Stimulated activated CD4-positive, alpha-beta T cell treated with anti-CD3 and anti-CD28 coated beads, TNF-alpha, amount 100 ng/mL, for 1 hour (primary cell): ENCODE data around the gene AGRN.
A peak's percentile ranks its signal among the peaks of the same experiment; 100 is the strongest.
"Not testable (repeated sequence)": the region's sequence is repeated elsewhere in the genome, so short reads cannot be mapped to it uniquely, and the experiment has no call there.

Experiments used
- DNase-seq, 3 donors: peaks; one replicate each; pipeline ENCODE4 v3.0.0-alpha.2; 2020; ENCODE audit warnings: low read depth in 3 of 3, low spot score in 1 of 3

Gene AGRN

DNA sequence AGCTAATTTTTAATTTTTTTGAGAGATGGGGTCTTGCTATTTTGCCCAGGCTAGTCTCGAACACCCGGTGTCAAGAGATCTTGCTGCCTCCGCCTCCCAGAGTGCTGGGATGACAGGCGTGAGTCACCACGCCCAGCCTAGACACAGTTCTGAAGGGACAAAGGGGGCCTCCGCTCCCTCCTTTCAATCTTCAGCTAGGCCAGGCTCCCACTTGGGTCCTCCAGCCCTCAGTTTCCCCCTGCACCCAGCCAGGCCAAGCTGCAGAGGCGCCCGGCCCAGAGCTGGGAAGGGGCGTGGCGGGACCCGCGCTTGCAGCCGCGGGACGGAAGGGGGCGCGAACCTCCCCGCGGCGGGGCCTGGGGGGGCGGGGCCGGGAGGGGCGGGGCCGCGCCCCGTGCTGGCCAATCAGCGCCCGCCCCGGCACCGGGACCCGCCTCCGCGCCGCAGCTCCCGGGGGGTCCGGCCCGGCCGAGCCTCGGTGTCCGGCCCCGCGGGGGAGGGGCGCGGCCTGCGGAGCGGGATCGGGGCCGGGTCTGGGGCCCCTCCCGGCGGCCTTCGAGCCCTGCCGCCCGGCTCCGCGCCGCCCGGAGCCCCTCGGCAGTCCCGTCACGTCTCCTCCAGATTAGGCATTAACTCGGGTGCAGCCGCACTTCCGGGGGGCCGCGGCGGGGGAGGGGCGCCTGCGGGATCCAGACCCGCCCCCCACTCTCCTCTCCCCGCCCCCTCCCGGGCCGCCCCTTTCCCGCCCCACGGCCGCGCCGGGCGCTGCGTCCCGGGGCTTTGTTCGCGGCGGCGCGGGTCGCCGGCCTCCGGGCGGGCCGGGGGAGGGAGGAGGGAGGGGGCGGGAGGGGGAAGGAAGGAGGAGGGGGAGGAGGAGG lies 559 bp upstream of the AGRN start:
- peak; percentile 50 to 75 (median 68) for DNase-seq

DNA sequence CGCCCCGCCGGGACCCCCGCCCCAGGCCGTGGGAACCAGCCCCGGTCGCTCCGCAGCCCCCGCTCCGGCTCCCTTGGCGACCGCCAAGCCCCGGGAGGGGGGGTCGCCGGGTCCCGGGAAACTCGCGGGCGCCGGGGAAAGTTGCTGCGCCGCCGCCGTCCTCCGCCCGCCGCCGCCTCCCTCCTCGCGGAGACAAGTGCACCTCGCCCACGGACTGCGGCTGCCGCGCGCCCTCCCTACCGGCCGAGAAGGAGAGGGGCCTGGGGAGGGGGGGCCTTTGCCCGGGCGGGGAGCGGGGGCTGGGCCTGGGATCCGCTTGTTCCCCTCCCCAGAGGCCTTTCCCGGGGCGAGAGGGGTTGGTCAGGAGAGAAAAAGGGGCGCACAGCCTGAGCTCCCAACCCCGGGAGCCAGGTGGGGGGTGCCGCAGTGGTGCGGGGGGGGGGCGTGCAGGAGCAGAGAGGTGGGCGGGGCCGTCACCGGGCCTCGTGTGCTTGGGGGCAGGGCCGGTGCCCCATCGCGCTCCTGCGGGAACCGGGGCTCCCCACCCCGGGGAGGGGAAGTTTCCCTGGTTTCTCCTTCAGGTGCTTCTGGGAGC lies 592 bp downstream of the AGRN start:
- no peak for DNase-seq

DNA sequence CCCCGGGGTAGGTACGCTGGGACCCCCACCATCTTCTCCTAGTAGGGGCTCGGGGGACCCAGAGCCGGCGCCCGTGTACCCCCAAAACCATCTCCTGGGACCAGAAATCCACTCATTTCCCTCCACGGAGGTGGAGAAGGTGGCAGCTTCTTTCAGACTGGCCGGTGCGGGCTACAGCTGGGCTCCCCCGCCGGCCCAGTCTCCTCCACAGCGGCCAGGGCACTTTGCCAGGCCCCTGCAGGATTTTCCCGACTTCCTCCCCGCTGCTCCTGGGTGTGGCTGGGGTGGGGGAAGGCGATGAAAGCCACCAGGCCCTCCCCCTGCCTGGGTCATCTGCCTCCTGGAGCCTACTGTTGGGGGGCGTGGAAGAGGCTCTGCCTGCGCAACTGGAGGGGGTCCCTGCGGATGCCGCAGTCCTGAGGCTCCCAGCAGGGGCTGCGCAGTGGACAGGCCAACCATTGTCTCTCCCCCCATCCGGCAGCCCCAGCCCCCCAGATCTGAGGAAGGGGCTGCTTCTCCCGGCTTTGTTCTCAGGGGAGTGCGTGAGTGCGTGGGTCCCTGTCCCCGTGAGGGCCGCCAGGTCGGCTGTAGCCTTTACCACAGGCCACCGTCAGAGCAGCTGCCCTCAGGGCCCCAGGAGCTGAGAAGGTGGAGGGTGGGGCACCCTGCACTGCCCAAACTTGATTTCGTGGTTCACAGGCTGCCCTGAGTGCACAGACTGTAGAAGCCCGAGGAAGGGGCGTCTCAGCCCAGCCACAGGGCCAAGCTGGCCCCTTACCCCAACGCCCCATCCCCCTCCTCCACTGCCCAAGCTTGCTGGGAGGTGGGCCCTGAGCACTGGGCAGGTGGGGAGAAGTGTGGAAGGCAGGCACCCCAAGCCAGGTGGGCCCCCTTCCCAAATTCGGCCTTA lies 1.3 kb downstream of the AGRN start:
- DNase-seq, result no peak

DNA sequence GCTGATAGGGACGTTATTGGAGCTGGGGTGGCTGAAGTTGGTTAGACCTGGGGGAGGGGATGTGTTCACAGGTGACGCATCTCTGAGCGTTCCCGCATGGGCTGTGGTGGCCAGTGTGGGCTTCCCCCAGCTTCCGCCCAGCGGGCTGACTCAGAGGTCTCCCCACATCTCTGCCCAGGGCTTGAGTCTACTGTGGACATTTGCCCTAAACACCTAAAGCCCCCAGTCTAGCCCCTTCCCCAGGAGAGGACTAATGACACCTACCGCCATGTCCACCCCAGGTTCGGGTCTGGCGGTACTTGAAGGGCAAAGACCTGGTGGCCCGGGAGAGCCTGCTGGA lies 2.0 kb downstream of the AGRN start:
- no peak for DNase-seq

DNA sequence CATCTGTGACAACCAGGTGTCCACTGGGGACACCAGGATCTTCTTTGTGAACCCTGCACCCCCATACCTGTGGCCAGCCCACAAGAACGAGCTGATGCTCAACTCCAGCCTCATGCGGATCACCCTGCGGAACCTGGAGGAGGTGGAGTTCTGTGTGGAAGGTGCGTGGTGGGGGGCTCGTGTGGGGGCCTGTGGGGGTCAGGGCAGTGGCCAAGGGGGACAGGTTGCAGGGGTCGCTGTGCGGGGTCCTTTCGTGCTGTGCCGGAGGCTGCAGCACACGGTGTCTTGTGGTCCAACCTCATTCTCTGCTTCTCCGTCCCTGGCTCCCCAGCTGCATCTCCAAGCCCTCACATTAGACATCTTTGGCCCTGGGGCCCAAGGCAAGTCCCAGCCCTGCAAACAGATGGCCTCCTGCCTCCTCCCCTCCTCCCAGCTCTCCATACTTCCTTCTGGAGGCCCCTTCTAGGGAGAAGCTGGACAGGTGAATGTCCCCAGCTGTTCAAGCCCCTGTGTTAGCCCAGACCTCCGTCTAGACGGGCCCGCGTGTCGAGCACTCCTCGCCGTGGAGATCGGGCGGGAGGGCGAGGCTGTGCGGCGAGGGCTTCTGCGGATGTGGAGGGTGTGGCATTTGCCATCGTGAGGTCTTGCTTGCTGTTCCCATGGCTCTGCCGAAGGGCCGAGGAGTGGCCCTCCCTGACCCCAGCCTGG lies 2.5 kb downstream of the AGRN start:
- no peak for DNase-seq

DNA sequence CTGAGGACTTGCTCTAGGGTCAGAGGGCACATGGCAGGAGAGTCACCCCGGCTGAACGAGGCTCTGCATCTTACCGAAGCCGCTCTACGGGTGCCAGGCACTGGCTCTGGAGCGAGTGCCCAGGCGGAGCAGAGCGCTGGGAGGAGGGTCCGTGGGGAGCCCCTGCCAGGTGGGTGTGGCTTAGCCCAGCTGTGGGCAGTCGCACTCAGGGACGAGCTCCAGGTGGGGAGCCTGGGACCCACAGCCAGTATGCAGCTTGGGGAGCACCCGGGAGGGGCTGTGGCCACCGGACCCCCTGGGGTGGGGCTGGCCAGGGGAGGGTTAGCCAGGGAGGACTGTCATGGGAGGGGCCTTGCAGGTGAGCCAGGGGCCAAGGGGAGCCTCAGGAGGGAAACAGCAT lies 3.8 kb downstream of the AGRN start:
- no peak for DNase-seq

DNA sequence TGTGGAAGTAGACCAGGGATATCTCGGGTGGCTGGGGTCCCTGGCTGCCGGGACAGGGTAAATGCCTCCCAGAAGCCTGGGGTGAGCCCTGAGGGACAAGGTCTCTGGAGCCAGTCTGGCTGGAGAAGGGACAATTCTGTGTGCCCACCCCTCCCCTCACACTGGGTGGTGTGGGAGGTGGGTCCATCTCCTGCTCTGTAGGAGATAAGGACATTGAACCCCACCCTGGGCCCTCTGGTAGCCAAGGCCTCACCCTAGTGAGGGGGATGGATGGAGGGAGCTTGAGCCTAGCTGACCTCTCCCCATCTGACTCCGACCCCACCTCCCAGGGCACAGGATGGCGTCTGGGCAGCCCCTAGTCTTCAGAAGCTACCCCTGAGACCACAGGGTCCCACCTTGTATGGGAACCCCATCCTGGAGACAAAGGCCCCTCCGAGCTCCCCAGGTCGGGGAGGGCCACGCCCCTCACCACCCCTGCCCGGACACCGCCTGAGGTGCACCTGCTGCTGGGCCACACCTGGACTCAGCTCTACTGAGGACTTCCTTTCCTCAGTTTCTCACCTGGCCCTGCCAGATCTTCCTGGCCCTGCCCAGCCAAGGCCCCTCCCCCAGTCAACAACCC lies 4.3 kb downstream of the AGRN start:
- no peak for DNase-seq

DNA sequence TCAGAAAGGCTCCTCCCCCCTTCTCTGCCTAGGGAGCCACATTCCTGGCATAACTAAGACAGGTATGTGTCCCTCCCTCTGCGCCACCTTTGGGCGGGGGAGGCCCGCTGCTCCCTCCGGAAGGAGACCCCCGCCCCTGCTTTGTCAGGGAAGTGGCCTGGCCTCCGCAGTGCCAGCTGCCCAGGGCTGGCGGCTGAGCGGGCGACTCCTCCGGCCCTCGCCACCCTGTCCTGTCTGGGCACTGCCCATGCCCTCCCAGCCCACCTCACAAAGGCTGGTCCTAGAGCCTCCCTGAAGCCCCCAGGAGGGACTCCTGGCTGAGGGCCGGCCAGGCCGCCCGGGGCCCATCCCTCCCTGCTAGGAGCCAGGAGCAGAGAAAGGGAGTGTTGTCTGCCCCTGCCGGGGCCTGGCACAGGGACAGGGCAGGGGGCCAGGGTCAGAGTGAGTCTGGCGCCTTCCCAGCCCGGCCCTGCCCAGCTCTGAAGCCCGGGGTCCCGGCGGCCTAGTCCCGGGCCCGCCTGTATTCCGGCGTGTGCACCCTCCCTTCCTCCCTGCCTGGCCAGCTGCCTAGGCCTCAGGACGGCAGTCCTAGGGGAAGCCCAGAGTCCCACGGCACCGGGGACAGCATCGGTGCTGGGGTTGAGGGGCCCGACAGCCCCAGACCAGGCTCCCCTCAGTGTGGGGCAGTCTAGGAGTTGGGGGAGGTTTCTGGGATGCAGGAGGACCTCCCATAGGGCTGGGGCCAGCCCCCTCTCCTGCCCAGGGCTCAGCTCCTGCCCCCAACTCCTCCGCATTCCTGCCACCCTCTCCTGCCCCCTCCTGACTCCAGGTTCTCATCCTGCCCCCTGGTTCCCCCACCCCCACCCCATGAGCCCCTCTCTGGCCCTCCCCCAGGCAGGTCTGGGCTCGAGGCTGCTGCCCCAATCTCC lies 5.1 kb downstream of the AGRN start:
- DNase-seq, result no peak

DNA sequence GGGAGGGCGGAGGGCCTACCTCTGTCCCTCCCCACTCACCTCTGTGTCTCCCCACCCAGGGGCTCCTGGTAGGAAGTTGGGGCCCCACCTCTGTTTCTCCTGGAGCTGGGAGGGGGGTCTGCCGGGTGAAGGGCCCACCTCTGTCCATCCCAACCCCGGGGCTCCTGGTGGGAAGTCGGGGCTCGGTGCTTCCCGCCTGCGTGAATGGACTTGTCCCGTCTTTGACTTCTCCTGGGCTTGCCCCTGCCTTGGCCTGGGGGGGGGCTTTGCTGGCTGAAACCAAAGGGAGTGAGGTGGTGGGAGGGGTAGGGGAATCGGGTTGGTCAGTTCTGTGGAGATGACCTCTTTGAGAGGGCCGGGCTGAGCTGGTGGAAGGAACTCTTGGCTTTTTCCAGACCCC lies 5.8 kb downstream of the AGRN start:
- DNase-seq, result no peak

DNA sequence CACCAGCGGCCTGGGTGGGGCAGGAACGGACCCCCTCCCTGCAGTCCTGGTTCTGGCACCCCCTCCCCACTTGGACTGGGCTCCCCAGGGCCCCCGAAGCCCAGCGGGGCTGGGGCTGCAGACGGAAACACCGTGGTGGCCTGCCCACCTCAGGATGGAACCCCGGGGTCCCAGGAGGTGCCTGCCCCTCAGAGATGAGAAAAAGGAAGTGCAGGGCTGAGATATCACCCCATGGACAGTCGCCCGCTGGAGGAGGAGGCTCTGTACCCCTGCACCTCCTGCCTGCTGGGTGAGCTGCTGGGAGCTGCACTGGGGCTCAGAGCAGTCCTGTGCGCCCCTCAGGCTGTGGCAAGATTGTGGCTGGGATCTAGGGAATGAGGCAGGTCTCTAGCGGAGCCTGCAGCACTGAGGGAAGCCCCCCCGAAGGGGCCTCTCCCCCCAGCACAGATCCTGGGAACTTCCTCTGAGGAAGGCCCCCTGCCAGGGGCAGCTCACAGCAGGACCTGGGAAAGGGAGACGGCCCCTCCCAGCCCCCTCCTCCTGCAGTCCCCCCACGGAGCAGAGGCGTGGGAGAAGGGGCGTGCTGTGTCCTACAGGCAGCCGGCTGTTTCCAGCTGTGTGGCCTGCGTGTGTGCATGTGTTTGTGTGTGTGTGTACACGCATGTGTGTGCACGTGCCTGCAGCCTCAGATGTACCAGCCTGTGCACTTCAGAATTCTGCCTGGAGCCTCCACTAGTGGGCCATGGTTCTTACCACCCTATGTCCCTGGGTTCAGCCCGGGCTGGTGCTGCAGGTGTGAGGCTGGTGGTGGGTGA lies 6.9 kb downstream of the AGRN start:
- no peak for DNase-seq

DNA sequence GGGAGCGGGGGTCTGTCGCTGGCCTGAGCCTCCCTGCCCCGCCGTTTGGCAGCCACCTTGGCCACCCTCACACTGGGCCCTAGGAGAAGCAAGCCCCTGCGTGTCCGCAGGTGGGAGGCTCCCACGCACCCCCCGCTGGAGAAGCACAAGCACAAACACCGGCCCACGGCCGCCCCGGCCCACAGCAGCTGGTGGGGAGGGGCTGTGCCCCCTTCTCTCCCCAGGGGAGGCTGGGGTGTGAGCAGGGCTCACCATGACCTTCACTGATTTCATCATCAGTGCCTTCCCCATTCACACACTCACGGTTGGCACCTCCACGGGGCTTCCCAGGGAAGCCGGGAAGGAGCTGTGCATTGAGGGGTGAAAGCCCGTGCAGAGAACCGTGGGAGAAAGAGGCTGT lies 7.9 kb downstream of the AGRN start:
- no peak for DNase-seq

DNA sequence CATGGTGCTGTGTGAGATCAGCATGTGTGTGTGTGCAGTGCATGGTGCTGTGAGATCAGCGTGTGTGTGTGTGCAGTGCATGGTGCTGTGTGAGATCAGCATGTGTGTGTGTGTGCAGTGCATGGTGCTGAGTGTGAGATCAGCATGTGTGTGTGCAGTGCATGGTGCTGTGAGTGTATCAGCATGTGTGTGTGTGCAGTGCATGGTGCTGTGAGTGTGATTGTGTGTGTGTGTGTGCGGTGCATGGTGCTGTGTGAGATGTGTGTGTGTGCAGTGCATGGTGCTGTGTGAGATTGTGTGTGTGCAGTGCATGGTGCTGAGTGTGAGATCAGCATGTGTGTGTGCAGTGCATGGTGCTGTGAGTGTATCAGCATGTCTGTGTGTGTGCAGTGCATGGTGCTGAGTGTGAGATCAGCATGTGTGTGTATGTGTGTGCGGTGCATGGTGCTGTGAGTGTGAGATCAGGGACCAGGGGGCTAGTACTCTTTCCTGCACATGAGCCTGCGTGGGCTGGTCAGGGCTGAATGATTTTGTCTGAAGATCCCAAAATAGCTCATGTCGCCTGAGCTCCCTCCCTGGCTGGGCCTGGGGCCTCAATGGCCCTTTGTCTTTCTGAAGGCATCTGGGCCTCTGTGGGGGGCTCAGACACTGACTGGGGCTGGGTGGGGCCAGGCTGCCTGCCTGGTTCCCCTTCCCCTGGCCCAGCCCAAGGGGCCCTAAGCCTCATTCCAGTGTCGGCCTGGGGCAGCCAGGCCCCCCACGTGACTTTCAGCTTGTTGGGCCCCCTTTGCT lies 11.1 kb downstream of the AGRN start:
- DNase-seq, result not testable (repeated sequence)

DNA sequence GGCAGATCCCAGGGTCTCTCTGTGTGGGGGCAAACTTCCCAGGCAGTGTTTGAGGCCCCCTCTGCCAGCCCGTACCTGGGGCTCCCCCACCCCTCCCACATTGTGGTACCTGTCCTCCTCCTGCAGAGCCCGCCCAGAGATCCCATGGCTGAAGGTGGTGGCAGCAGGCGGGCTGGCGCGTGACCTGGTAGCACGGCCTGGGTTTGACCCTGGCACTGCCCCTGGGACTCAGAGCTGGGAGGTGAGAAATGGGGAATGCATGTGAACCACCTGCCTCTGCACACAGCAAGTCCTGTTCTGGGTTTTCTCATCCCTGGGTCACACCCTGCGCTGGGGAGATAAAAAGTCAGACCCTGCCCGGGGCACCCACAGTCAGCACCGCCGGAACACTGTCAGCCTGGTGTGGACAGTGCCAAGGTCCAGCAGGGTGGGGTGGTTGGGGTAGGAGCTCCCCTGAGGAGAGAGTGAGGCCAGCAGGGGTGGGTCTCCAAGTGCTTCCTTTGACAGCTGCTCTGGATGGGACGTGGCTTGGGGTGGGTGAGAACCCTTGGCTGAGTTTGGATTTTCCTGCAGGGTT lies 11.8 kb downstream of the AGRN start:
- no peak for DNase-seq

DNA sequence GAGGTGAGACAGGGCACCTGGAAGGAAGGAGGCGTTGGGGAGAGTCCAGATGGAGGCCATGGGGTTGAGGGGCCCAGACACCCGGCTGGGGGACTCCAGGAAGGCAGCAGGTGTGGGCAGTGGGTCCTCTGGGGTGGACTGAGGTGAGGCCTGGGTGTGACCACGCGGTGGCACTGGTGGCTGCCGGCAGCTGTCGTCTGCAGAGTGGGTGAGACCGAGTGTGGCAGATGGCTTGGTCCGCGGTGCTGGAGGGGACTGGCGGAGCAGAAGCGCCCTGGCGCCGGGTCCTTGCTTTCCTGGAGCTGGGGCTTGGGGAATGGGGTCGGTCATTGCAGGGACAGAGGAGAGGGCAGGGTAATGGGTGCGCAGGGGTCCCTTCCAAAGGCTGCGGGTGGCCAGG lies 12.5 kb downstream of the AGRN start:
- no peak for DNase-seq

DNA sequence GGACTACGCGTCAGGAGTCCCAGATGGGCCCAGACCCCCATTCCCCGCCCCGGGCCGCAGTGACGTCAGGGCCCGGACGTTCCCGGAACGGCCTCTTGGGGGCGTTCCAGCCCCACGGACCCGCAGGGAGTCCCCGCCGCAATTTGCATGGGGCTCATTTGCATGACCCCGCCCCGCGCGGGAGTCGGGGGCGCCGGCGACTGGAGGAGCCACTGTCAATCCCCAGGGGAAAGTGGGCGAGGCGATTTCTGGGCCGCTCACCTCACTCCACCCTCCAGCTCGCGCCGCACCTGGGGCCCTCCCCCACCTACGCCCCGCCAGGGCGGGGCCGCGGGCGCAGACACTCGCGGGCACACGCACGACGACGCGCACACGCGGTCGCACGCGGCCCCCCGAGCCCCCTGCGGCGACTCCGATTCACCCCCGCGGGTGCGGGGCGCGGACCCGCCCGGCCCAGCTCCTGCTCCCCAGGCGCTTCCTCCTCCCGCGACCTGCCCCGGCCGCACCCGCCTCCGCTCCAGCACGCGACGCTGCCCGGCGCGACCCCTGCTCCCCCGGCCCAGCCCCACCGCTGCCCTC lies 13.2 kb downstream of the AGRN start:
- peak; percentile 60 to 82 (median 65) for DNase-seq

DNA sequence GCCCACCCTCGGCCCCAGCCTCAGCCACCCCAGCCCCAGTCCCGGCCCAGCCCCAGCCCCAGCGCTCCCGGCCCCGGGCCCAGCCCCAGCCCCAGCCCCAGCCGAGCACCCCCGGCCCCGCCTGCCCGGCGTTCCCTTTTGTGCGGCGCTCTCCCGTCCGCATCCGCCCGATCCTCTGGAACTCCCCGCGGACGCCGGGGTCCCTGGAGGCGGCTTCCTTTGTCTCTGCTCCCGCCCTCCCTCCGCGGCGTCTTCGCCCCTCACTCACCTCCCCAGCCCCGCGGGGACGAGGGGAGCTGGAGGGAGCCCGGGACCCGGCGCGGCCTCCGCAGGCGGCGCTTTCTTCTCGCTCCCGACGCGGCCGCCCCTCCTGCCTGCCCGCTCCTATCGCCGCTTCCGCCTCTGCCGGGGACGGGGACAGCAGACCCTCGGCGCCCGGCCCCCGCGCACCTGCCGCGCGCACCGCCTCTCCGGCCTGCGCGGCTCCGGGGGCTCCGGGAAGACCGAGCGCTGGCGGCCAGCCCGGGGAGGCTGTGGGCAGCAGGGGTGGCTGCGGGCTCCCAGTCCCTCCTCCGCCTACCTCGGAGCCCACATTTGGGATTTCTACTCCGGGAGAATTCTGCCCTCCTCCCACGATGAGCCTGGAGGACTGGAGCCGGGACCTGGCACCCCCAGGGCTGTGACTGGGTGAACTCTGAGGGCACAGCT lies 14.0 kb downstream of the AGRN start:
- DNase-seq, result no peak

DNA sequence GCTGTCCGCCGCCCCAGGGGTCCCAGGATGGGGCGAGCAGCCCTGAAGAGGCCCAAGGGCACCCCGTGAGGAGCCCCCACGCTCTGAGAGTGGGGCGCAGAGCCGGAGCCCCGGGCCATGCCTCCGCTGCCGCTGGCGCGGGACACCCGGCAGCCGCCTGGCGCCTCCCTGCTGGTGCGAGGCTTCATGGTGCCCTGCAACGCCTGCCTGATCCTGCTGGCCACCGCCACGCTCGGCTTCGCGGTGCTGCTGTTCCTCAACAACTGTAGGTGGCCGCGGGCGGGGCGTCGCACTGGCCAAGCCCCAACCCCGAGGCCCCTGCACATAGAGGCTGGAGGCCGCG lies 14.5 kb downstream of the AGRN start:
- no peak for DNase-seq
